ENCODE measurements around the gene CLIP3.

- TF ChIP-seq EZH2 (IDR thresholded peaks at IDR 0.05; ENCODE audit: insufficient read depth, poor library complexity, severe bottlenecking) (no peak), EZH2phosphoT487 (IDR thresholded peaks at IDR 0.05; ENCODE audit: insufficient read depth, low read depth) (no peak)
Observed at GRCh38 chr19:35996777-35997176, 35.9 kb downstream of the CLIP3 start.
